ENCODE data around the gene SMARCA5. TPM values are rescaled to one million over a fixed set of nuclear protein-coding genes. Genes with fewer than 3 reads are reported as not detected.

The SMARCA5 gene
- total and polyA plus RNA-seq, 4 donors, result 6.8 to 34.7 (median 12.6) TPM

DNA sequence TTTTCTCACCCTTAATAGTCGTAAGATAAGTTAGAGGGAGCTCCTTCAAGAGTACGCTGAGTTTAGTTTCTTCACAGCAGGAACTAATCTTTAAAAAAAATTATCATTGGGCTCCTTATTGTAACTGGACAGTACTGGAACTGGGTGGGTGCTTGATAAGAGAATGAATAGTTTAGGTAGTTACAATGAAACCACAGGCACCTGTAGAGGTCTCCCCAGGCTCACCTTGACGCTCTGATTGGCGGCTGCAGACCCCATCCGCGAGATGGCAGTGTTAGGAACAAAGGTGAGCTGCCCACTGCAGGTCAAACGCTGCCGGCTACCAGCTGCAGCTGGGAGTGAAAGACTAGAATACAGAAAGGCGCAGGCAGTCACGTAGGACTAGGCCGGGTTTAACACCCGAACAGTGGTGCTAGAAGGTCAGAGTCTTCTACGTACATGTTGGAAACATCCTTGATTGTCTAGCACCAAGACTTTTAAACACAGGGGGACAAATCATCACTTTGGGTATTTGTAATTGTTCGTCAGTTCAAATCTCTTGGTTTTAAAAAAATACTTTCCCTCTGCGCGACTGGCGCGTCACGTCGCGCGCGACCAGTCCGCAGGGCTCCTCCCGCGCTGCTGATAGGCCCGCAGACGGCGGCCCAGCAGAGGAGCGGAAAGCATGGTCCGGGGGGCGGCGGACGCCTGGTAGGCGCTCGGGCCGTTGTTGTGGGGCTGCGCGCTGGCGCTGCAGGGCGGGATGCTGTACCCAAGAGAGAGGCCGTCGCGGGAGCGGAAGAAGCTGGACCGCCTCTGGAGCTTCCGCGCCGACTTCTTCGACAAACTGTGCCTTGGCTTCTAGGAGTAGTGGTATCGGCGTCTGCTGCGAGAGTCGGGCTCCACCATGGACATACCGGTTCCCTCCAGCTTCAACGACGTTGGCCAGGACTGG lies 45.6 kb downstream of the SMARCA5 start:
- TF ChIP-seq JUND (IDR thresholded peaks at IDR 0.05) (no peak), EGR1 (IDR thresholded peaks at IDR 0.05; ENCODE audit: low read depth in 2 of 2) (no peak), TAF1 (conservative IDR thresholded peaks at IDR 0.05) (peak; percentile 80), HNF4G (IDR thresholded peaks at IDR 0.05) (peak; percentile 15), RAD21 (IDR thresholded peaks at IDR 0.05) (peak; percentile 80 to 82), FOXA1 (IDR thresholded peaks at IDR 0.05) (no peak), CTCF (IDR thresholded peaks at IDR 0.05; ENCODE audit: low read depth, low read length, missing input control) (peak; percentile 56), SP1 (IDR thresholded peaks at IDR 0.05) (peak; percentile 80), YY1 (IDR thresholded peaks at IDR 0.05) (peak; percentile 59), RXRA (IDR thresholded peaks at IDR 0.05) (peak; percentile 55 to 59), HNF4A (conservative IDR thresholded peaks at IDR 0.05) (peak; percentile 46 to 52), NR2F2 (IDR thresholded peaks at IDR 0.05) (peak; percentile 67), GABPA (IDR thresholded peaks at IDR 0.05 in 1 of 2, conservative IDR thresholded peaks at IDR 0.05 in 1 of 2) (no peak), FOXA2 (IDR thresholded peaks at IDR 0.05) (no peak)
- TF ChIP-seq, protein P1, sequence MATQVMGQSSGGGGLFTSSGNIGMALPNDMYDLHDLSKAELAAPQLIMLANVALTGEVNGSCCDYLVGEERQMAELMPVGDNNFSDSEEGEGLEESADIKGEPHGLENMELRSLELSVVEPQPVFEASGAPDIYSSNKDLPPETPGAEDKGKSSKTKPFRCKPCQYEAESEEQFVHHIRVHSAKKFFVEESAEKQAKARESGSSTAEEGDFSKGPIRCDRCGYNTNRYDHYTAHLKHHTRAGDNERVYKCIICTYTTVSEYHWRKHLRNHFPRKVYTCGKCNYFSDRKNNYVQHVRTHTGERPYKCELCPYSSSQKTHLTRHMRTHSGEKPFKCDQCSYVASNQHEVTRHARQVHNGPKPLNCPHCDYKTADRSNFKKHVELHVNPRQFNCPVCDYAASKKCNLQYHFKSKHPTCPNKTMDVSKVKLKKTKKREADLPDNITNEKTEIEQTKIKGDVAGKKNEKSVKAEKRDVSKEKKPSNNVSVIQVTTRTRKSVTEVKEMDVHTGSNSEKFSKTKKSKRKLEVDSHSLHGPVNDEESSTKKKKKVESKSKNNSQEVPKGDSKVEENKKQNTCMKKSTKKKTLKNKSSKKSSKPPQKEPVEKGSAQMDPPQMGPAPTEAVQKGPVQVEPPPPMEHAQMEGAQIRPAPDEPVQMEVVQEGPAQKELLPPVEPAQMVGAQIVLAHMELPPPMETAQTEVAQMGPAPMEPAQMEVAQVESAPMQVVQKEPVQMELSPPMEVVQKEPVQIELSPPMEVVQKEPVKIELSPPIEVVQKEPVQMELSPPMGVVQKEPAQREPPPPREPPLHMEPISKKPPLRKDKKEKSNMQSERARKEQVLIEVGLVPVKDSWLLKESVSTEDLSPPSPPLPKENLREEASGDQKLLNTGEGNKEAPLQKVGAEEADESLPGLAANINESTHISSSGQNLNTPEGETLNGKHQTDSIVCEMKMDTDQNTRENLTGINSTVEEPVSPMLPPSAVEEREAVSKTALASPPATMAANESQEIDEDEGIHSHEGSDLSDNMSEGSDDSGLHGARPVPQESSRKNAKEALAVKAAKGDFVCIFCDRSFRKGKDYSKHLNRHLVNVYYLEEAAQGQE (IDR thresholded peaks at IDR 0.05), result no peak
- TF ChIP-seq, protein P2, sequence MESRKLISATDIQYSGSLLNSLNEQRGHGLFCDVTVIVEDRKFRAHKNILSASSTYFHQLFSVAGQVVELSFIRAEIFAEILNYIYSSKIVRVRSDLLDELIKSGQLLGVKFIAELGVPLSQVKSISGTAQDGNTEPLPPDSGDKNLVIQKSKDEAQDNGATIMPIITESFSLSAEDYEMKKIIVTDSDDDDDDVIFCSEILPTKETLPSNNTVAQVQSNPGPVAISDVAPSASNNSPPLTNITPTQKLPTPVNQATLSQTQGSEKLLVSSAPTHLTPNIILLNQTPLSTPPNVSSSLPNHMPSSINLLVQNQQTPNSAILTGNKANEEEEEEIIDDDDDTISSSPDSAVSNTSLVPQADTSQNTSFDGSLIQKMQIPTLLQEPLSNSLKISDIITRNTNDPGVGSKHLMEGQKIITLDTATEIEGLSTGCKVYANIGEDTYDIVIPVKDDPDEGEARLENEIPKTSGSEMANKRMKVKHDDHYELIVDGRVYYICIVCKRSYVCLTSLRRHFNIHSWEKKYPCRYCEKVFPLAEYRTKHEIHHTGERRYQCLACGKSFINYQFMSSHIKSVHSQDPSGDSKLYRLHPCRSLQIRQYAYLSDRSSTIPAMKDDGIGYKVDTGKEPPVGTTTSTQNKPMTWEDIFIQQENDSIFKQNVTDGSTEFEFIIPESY (IDR thresholded peaks at IDR 0.05), result peak; percentile 27
- TF ChIP-seq, protein P3, sequence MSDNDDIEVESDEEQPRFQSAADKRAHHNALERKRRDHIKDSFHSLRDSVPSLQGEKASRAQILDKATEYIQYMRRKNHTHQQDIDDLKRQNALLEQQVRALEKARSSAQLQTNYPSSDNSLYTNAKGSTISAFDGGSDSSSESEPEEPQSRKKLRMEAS (IDR thresholded peaks at IDR 0.05), result peak; percentile 43
- TF ChIP-seq, protein P4, sequence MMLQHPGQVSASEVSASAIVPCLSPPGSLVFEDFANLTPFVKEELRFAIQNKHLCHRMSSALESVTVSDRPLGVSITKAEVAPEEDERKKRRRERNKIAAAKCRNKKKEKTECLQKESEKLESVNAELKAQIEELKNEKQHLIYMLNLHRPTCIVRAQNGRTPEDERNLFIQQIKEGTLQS (IDR thresholded peaks at IDR 0.05), result no peak
- H3K9me3 ChIP-seq (ENCODE audit: control insufficient read depth in 4 of 4, low read length in 3 of 4), result no peaks in the 10 kb centered on the region
- peaks cover 0 to 5% (median 2%) of the 10 kb centered on the region in 4 donors for H3K36me3 ChIP-seq (ENCODE audit: control insufficient read depth in 4 of 4, insufficient read depth in 3 of 4, low read depth in 1 of 4, low read length in 3 of 4)
- H3K4me3 ChIP-seq (ENCODE audit: low read depth in 1 of 3, low read length in 3 of 3), result peak overlapping the region; percentile 61 to 74 (median 68)
- peak overlapping the region; percentile 55 to 65 for H3K27ac ChIP-seq (ENCODE audit: low read depth in 1 of 2, low read length in 2 of 2)
- H3K4me1 ChIP-seq (ENCODE audit: control insufficient read depth in 4 of 4, insufficient read depth in 4 of 4, low read length in 3 of 4), result peaks cover 0 to 10% (median 3%) of the 10 kb centered on the region in 4 donors
- peak; percentile 72 for DNase-seq (ENCODE audit: low spot score)
- no peaks in the 10 kb centered on the region for H3K27me3 ChIP-seq (ENCODE audit: control insufficient read depth in 4 of 4, insufficient read depth in 4 of 4, low read length in 3 of 4)
- 4% methylated on average over 57 of the region's 57 CpGs for WGBS
- peak overlapping the region; percentile 12 to 49 for H3K9ac ChIP-seq (ENCODE audit: low read depth in 1 of 2, low read length in 2 of 2)

Measured in liver (tissue), 9 donors.